Neural progenitor cell (in vitro differentiated cells): ENCODE measurements around the gene MBP. TPM values are rescaled to one million over a fixed set of nuclear protein-coding genes. Genes with fewer than 3 reads are reported as not detected.
A peak's percentile ranks its signal among the peaks of the same experiment; 100 is the strongest.

Source experiments
- DNase-seq: peaks from one replicate; pipeline ENCODE4 v3.0.0-alpha.2; 2016; ENCODE audit warnings: low spot score
- H2AFZ ChIP-seq: fragments of 200-600 bp; sonication (generic); replicated peaks from 2 replicates; pipeline ENCODE4 v1.6.1; 2016; ENCODE audit warnings: antibody characterized with exemption
- H3F3A ChIP-seq: fragments of 200-600 bp; sonication (generic); 2 replicates; pipeline ENCODE4 v1.6.1; 2016; ENCODE audit warnings: antibody characterized with exemption, low read depth
- H3K27ac ChIP-seq: fragments of 200-600 bp; sonication (generic); 2 replicates; pipeline ENCODE4 v1.5.1; 2016; ENCODE audit warnings: mild to moderate bottlenecking
- H3K27me3 ChIP-seq: fragments of 200-600 bp; sonication (generic); 2 replicates; pipeline ENCODE4 v1.6.1; 2016; ENCODE audit warnings: mild to moderate bottlenecking, moderate library complexity
- H3K36me3 ChIP-seq: fragments of 200-600 bp; sonication (generic); 2 replicates; pipeline ENCODE4 v1.5.1; 2016
- H3K4me1 ChIP-seq: fragments of 200-600 bp; sonication (generic); 2 replicates; pipeline ENCODE4 v1.6.1; 2016; ENCODE audit warnings: mixed run types
- H3K4me2 ChIP-seq: fragments of 200-600 bp; sonication (generic); 2 replicates; pipeline ENCODE4 v1.6.1; 2016
- H3K4me3 ChIP-seq: fragments of 200-600 bp; sonication (generic); 2 replicates; pipeline ENCODE4 v1.5.1; 2016
- H3K79me2 ChIP-seq: fragments of 200-600 bp; sonication (generic); 2 replicates; pipeline ENCODE4 v1.6.1; 2016; ENCODE audit warnings: low read depth
- H3K9ac ChIP-seq: fragments of 200-600 bp; sonication (generic); 2 replicates; pipeline ENCODE4 v1.6.1; 2016
- H3K9me3 ChIP-seq: fragments of 200-600 bp; sonication (generic); 2 replicates; pipeline ENCODE4 v1.5.1; 2016; ENCODE audit warnings: low read depth
- H4K20me1 ChIP-seq: fragments of 200-600 bp; sonication (generic); 2 replicates; pipeline ENCODE4 v1.6.1; 2016; ENCODE audit warnings: low read depth
- H3K27ac Mint-ChIP-seq: 3 replicates; pipeline ENCODE4 v1.8.0; 2021; ENCODE audit warnings: mixed read lengths
- H3K27me3 Mint-ChIP-seq: 2 replicates; pipeline ENCODE4 v1.8.0; 2022; ENCODE audit warnings: low read depth, mild to moderate bottlenecking, inconsistent platforms, moderate library complexity, mixed read lengths; ENCODE audit not compliant: insufficient read depth
- H3K36me3 Mint-ChIP-seq: 3 replicates; pipeline ENCODE4 v1.8.0; 2021; ENCODE audit warnings: mixed read lengths
- H3K4me1 Mint-ChIP-seq: 3 replicates; pipeline ENCODE4 v1.8.0; 2021; ENCODE audit warnings: mixed read lengths
- H3K4me3 Mint-ChIP-seq: 3 replicates; pipeline ENCODE4 v1.8.0; 2021; ENCODE audit warnings: mild to moderate bottlenecking, moderate library complexity, mixed read lengths
- H3K9me3 Mint-ChIP-seq: 3 replicates; pipeline ENCODE4 v1.8.0; 2020; ENCODE audit warnings: mixed read lengths
- CTCF ChIP-seq: fragments of 200-600 bp; sonication (generic); IDR thresholded peaks from 2 replicates; pipeline ENCODE4 v1.5.1; 2017; ENCODE audit warnings: antibody characterized with exemption, mild to moderate bottlenecking
- EZH2 ChIP-seq: fragments of 200-600 bp; sonication (generic); IDR thresholded peaks from 2 replicates; pipeline ENCODE4 v1.6.1; 2017; ENCODE audit warnings: antibody characterized with exemption, mild to moderate bottlenecking, moderate library complexity
- EZH2phosphoT487 ChIP-seq: fragments of 200-600 bp; sonication (generic); IDR thresholded peaks from 2 replicates; pipeline ENCODE4 v1.6.1; 2017; ENCODE audit warnings: antibody characterized with exemption
- total RNA-seq: library from RNA; depleted of rRNA; stranded (reverse); fragments of >200 nt; gene quantifications from 2 replicates; pipeline ENCODE4 v1.2.3, GENCODE V29; 2015; ENCODE audit warnings: low replicate concordance

MBP gene
- total RNA-seq, 1 donor from 2014 or later = 0.64 TPM

- peak overlapping the region; percentile 89 for H3K27ac Mint-ChIP-seq
Measured at GRCh38 chr18:77096936-77097886, 35.4 kb downstream of the MBP start.

GRCh38 chr18:77095391-77096371 lies 36.9 kb downstream of the MBP start:
- H3K27ac Mint-ChIP-seq = no peak overlapping the region
- no peak overlapping the region for H3K4me3 ChIP-seq
- H3K27me3 Mint-ChIP-seq = peaks cover 11% of the 10 kb centered on the region
- H3K4me1 ChIP-seq = peaks cover 9% of the 10 kb centered on the region
- H3K27ac ChIP-seq = no peak overlapping the region
- peaks cover 34% of the 10 kb centered on the region for H3K4me1 Mint-ChIP-seq
- H3K36me3 ChIP-seq = no peaks in the 10 kb centered on the region
- no peak overlapping the region for H3K4me3 Mint-ChIP-seq
- no peak overlapping the region for H3K4me2 ChIP-seq
- H3K9me3 Mint-ChIP-seq = no peaks in the 10 kb centered on the region
- no peaks in the 10 kb centered on the region for H3F3A ChIP-seq
- H3K27me3 ChIP-seq = no peaks in the 10 kb centered on the region
- TF ChIP-seq EZH2phosphoT487 (no peak), EZH2 (no peak), CTCF (no peak)
- H2AFZ ChIP-seq = no peak overlapping the region
- H3K79me2 ChIP-seq = no peaks in the 10 kb centered on the region
- no peaks in the 10 kb centered on the region for H4K20me1 ChIP-seq
- DNase-seq = no peak
- no peaks in the 10 kb centered on the region for H3K9me3 ChIP-seq
- H3K36me3 Mint-ChIP-seq = no peaks in the 10 kb centered on the region
- H3K9ac ChIP-seq = no peak overlapping the region

More at GRCh38 chr18:77096936-77097886, 35.4 kb downstream of the MBP start:
- no peak for DNase-seq
- H3K27me3 Mint-ChIP-seq = peaks cover 11% of the 10 kb centered on the region
- Histone ChIP-seq H3K79me2 (no peaks in the 10 kb centered on the region), H3K9ac (no peak overlapping the region), H3K4me2 (peak overlapping the region; percentile 32), H3K27ac (no peak overlapping the region), H3K4me1 (peaks cover 9% of the 10 kb centered on the region), H3F3A (no peaks in the 10 kb centered on the region), H3K27me3 (no peaks in the 10 kb centered on the region), H3K9me3 (no peaks in the 10 kb centered on the region), H4K20me1 (no peaks in the 10 kb centered on the region), H2AFZ (no peak overlapping the region), H3K4me3 (no peak overlapping the region), H3K36me3 (no peaks in the 10 kb centered on the region)
- no peaks in the 10 kb centered on the region for H3K9me3 Mint-ChIP-seq
- no peaks in the 10 kb centered on the region for H3K36me3 Mint-ChIP-seq
- peak overlapping the region; percentile 55 for H3K4me3 Mint-ChIP-seq
- peaks cover 41% of the 10 kb centered on the region for H3K4me1 Mint-ChIP-seq
- TF ChIP-seq EZH2 (no peak), CTCF (no peak), EZH2phosphoT487 (no peak)

- TF ChIP-seq CTCF (no peak), EZH2 (no peak), EZH2phosphoT487 (no peak)
- H3K4me3 ChIP-seq = no peak overlapping the region
- Mint-ChIP-seq H3K27ac (no peak overlapping the region), H3K4me1 (peaks cover 28% of the 10 kb centered on the region), H3K36me3 (no peaks in the 10 kb centered on the region), H3K27me3 (peaks cover 6% of the 10 kb centered on the region), H3K4me3 (no peak overlapping the region), H3K9me3 (no peaks in the 10 kb centered on the region)
- H2AFZ ChIP-seq = no peak overlapping the region
- no peaks in the 10 kb centered on the region for H3K79me2 ChIP-seq
- no peak for DNase-seq
- no peak overlapping the region for H3K27ac ChIP-seq
- peaks cover 9% of the 10 kb centered on the region for H3K4me1 ChIP-seq
- no peak overlapping the region for H3K9ac ChIP-seq
- H3F3A ChIP-seq = no peaks in the 10 kb centered on the region
- no peaks in the 10 kb centered on the region for H3K9me3 ChIP-seq
- no peak overlapping the region for H3K4me2 ChIP-seq
- H3K36me3 ChIP-seq = no peaks in the 10 kb centered on the region
- no peaks in the 10 kb centered on the region for H3K27me3 ChIP-seq
- no peaks in the 10 kb centered on the region for H4K20me1 ChIP-seq
Measured at GRCh38 chr18:77093586-77093985, 39.0 kb downstream of the MBP start.
